ENCODE results near the gene HS6ST3. TPM values are rescaled to one million over a fixed set of nuclear protein-coding genes. Genes with fewer than 3 reads are reported as not detected.

Gene HS6ST3
- total RNA-seq, 4 donors from 2014 or later: 0.04 to 0.59 (median 0.57) TPM; not detected in 1

DNA sequence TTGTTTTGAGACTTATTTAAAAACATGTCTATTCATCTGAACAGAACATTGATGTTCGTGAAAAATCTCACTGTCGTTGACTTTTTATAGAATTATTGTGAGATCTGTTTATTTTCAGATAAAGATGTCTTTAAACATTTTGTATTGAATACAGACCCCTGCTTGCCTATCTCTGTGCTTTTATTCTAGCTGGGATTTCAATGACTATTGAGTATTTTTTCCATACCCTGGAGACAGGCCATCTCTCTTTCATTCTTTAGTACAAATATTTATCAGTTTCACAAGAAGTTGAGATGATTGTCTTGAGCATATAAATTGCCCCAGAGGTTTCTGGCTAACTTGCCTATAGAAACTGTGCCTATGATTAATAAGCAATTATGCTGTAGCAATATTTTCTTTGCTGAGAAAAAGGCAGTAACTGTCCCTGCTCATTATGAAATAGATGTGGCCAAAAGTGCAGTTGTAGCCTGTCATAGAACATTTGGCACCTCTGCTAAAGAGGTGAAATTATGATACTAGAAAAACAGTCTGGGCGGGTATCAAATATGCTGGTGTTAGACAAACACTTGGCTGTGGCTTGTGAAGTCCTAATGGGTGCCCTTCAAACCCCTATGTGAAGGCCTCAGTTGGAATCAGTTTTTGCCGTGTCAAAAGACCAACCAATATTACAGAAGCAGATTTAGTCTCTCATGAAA lies 360.6 kb downstream of the HS6ST3 start:
- no peaks in the 10 kb centered on the region for H3K4me1 ChIP-seq
- H3K4me3 ChIP-seq: no peak overlapping the region
- TF ChIP-seq CTCF (IDR thresholded peaks at IDR 0.05): no peak
- no peak for TF ChIP-seq POLR2A (IDR thresholded peaks at IDR 0.05)
- no peaks in the 10 kb centered on the region for H3K36me3 ChIP-seq
- intact Hi-C loops (cut with DNase I): no loop called here
- 49 to 65% methylated on average over 4 of the region's 4 CpGs for WGBS, 2 donors
- no peaks in the 10 kb centered on the region for H3K27me3 ChIP-seq
- no peaks in the 10 kb centered on the region for H3K9me3 ChIP-seq
- H3K27ac ChIP-seq: no peak overlapping the region
- no peak for DNase-seq

- intact Hi-C loops (cut with DNase I): no loop called here
- DNase-seq: no peak
- no peaks in the 10 kb centered on the region for H3K9me3 ChIP-seq
- H3K4me1 ChIP-seq: no peaks in the 10 kb centered on the region
- WGBS, 2 donors: 5 to 12% methylated on average over 2 of the region's 2 CpGs
- no peaks in the 10 kb centered on the region for H3K36me3 ChIP-seq
- TF ChIP-seq POLR2A (IDR thresholded peaks at IDR 0.05) (no peak), CTCF (IDR thresholded peaks at IDR 0.05) (no peak)
- no peak overlapping the region for H3K4me3 ChIP-seq
- H3K27ac ChIP-seq: no peak overlapping the region
- H3K27me3 ChIP-seq: no peaks in the 10 kb centered on the region
Measured at GRCh38 chr13:96454466-96454865, 364.6 kb downstream of the HS6ST3 start.

DNA sequence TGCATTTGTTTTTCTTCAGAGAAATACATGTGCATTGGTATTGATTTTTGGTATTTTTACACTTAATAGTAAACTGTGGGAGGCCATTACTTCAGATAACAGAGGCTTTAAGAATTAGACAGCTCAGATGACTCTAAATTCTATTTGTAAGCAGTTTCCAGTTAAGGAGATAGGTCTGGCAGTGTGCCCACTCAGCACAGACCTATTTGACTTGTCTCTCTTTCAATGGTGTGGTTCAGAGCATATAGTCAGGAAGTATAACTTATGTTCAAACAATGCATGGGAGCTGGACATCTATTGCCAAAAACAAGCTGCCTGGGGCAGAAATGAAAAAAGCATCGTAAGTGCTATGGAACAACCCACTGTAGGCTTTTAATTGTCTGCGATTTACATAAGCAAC lies 370.7 kb downstream of the HS6ST3 start:
- Histone ChIP-seq H3K4me1 (no peaks in the 10 kb centered on the region), H3K27ac (no peak overlapping the region), H3K36me3 (no peaks in the 10 kb centered on the region), H3K9me3 (no peaks in the 10 kb centered on the region), H3K27me3 (no peaks in the 10 kb centered on the region), H3K4me3 (no peak overlapping the region)
- TF ChIP-seq CTCF (IDR thresholded peaks at IDR 0.05) (no peak), POLR2A (IDR thresholded peaks at IDR 0.05) (no peak)
- 39 to 52% methylated on average over 2 of the region's 2 CpGs for WGBS, 2 donors
- DNase-seq: no peak
- intact Hi-C loops (cut with DNase I): no loop called here

DNA sequence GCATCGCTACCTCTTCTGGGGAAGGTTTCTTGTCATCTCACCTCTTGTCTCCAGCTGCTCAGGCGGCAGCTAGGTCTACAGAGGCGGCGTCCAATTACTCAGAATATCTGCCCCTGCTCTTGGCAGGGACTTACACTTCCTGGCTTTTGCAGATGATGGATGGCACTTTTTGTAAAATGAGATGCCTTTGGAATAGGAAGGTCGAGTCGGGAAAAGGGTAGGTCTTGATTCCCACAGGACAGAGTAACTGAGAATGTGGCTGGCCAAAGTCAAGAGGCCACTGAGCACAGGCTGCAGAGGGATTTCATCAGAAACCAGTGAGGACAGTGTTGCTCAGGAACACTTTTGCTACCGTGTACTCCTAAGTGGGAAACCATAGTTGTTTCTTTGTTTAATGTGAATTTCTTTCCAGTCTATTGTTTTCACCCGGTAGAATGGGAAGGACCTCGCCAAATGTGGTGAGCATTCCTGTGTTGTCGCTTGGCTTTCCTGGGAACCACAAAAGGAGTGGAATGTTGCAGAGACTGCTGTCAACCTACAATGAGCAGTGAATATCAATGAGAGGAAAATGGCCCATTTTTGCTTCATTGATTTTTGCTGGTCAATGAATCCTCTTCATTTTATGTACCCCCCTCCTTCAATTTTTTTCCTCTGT lies 383.7 kb downstream of the HS6ST3 start:
- no peaks in the 10 kb centered on the region for H3K36me3 ChIP-seq
- H3K27ac ChIP-seq: no peak overlapping the region
- TF ChIP-seq CTCF (IDR thresholded peaks at IDR 0.05) (no peak), POLR2A (IDR thresholded peaks at IDR 0.05) (no peak)
- DNase-seq: no peak
- no peak overlapping the region for H3K4me3 ChIP-seq
- no peaks in the 10 kb centered on the region for H3K9me3 ChIP-seq
- no peaks in the 10 kb centered on the region for H3K4me1 ChIP-seq
- H3K27me3 ChIP-seq: no peaks in the 10 kb centered on the region
- intact Hi-C loops (cut with DNase I): no loop called here
- 49 to 63% methylated on average over 8 to 9 of the region's 10 CpGs for WGBS, 2 donors

GRCh38 chr13:96474181-96474557 lies 384.3 kb downstream of the HS6ST3 start:
- TF ChIP-seq POLR2A (IDR thresholded peaks at IDR 0.05) (no peak), CTCF (IDR thresholded peaks at IDR 0.05) (no peak)
- intact Hi-C loops (cut with DNase I): no loop called here
- no peak overlapping the region for H3K27ac ChIP-seq
- H3K9me3 ChIP-seq: no peaks in the 10 kb centered on the region
- 55 to 59% methylated on average over 7 of the region's 7 CpGs for whole genome bisulfite sequencing, 2 donors
- H3K27me3 ChIP-seq: no peaks in the 10 kb centered on the region
- no peaks in the 10 kb centered on the region for H3K36me3 ChIP-seq
- DNase-seq: no peak
- no peaks in the 10 kb centered on the region for H3K4me1 ChIP-seq
- H3K4me3 ChIP-seq: no peak overlapping the region
